HG03521 (cell line): ENCODE results near the gene TLE4.
A peak's percentile ranks its signal among the peaks of the same experiment; 100 is the strongest.

Source experiments
- ATAC-seq: cut with Tn5 transposase; IDR thresholded peaks from one replicate; pipeline ENCODE4 v1.9.1; 2021; ENCODE audit warnings: mild to moderate bottlenecking, moderate library complexity; ENCODE audit not compliant: unreplicated experiment

Gene TLE4

DNA sequence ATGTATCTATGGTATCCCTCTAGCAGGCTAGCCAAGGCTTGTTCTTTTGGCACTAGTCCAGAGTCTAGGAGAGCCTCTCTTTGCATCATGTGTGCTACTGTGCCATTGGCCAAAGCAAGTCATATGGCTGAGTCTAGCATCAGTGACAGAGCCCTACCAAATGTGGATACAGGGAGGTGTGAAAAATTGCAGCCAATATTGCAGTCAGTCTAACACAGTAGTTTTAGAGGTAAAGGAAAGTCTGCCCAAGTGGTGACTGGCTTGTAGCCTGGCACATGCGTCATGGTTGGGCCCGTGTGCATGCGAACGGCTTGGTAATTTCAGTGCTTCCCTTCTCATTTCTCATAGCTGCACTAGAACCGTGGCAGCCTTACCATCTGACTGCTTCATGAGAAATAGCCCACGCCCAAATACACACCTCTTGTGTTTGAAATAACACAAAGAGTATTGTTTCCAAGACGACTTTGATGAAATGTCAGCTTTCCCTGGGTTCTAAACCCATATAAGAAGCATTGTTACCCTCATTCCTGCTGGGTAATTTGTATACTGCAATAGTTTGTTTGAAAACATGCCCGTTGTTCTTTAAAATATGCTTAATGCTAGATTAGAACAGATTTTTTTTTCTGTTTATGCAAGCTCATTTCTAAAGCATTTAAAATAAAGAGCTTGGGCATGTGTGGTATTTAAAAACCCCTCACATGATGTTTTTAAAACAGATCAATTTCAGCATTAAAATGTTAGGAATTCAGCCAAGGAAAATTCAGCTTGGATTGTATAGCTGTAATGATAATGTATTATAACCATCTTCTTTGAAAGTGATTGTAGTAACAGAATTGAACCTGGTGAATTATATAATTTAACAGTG, 113.2 kb downstream of the TLE4 start:
- ATAC-seq = no peak

DNA sequence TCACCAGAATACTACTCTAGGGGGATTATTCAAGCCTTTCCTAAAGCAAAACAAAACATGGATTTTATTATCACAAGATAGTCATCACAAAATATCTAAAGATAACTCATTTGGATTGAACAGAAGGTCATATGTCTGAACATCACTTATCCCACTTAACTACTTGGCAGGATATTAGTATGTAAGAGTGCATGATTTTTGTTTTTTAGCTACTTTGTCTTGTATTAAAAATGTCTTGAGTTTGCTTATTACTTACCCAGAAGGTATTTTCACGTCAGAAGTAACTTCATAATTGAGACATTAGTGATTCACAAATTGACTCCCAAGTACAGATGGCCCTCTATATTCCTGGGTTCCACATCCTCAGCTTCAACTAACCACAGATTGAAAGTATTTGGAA, 113.8 kb downstream of the TLE4 start:
- no peak for ATAC-seq

DNA sequence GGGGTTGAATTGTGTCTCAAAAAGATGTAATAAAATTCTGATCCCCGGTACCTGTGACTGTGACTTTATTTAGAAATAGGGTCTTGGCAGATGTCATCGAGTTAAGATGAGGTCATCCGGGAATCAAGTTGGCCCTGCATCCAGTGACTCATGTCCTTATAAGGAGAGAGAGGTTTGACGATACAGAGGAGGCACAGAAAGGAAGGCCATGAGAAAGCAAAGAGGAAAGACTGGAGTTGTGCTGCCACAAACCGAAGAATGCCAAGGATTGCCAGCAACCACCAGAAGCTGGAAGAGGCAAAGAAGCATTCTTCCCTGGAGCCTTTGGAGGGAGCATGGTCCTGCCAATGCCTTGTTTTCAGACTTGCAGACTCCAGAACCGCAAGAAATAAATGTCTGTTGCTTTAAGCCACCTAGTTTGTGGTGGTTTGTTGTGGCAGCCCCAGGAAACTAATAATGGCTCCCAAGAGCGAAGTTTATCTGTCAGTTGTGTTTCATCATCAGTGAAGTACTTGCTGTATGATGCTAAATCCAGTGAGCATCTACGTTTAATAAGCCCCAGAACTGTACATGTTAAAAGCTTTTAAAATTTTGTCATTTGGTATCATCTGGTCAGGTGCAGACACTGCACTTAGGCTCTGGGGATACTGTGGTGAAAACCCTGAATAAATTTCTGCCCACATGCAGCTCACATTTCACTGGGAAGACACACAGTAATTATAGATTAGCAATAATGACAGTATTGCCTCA, 114.8 kb downstream of the TLE4 start:
- ATAC-seq = no peak

DNA sequence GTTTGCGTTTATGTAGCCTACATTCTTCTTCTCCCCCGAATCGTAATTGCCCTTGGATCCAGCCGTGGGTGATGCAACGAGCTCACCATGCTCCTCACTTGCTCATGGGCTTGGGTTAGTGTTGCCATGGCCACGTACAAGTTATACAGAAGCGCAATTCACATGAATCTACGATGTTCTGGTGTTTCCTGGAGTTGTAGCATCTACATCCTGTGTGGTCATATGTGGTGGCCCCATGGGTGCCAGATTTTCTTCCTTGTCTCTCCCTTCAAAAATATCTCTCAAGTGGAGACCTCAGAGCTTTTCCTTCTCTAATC, 115.3 kb downstream of the TLE4 start:
- no peak for ATAC-seq

DNA sequence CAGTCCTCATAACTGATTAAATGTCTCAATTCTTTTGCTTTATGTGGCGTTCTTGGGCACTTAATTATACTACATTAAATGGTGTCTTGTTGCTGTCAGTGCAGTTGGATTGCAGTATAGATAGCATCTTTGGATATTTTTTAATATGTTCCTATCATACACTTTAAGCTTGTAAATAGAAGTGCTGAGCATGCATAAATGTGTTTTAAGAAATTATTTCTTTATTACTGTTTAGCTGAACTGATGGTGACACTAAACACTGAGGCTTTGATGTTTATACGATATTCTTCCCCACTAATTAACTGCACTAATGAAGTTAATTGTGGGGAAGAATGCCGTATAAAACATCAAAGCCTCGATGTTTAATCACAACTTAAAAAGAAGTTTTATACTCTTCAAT, 116.6 kb downstream of the TLE4 start:
- no peak for ATAC-seq

DNA sequence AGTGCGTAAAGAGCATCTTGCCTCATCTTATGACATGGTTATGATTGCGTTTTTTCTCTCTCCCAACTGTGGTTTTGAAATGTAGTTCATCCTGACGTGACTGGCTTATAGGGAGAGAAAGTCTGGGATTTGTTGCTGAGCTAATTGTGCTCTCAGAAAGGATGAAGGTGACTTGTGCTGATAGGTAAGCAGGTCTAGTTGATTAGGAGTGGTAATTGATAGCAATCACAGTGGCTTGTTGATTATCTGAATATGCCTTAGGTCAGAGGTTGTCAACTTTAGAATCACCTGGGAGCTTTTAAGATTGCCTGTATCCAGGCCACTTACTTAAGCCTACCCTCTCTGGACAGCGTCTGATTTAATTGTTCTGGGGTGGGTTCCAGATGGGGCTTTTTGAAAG, 117.8 kb downstream of the TLE4 start:
- no peak for ATAC-seq

DNA sequence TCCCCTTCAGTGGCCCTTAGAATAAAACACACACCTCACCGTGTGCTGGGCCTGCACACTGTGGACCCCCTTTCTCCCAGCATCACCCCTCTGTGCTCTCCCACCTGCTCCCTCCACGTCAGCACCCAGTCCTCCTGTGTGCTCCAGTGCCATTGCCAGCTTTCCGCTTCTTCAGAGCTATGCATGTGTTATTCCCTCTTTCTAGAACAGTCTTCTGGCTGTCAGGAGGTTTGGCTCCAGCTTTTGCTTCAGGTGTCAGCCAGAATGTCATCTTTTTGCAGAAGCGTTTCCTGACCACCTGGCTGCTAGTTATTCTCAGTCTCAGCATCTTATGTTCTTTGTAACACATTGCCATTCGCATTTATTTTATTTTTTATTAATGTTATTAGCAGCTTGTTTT, 119.7 kb downstream of the TLE4 start:
- no peak for ATAC-seq

DNA sequence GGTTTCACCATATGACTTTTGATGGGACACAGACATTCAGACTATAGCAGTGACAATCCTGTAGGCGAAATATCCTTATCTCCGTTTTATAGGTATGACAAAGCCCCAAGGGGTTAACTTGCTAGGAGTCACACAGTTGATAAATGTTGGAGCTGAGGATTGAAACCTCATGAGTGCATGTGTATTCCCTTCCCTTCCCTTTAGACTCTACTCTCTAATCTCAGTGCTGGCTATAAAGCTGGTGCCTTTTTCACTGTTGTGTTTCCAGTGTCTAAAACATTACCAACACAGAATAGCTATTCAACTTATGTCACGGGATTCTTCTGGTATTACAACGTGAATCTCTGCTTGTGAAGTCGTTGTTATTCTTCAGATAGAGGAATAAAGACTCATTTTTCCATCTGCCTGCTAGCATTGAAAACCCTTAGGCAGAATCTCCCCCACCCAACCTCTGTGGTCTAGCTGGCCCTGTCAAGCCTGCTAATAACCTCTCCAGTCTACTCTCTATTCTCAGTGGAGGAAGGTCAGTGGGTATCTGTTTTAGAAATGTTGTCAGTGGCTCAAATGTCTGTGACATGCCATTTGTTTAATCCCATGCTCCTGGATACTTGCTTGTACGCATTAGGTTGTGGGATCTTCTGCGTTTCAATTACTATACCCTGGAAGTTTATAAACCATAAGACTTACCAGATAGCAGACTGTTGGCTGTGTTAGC, 121.2 kb downstream of the TLE4 start:
- no peak for ATAC-seq

DNA sequence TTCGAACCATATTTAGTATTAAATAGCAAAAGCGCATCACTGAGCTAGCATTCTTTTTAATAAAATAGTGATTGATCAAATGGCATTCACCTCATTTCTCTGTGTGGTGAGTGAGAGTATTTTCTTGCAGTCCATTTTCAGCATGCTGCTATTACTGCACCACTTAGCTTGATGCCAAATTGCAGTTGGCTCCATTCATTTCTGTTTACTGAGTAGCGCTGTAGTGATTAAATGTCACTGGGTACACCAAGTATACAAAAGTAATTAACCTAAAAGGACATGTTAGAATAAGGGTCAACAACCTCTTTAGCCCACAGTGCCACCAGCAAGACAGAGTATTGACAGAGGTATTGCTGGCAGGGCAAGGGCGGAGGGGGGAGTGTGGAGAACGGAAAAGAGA, 122.0 kb downstream of the TLE4 start:
- ATAC-seq = no peak

DNA sequence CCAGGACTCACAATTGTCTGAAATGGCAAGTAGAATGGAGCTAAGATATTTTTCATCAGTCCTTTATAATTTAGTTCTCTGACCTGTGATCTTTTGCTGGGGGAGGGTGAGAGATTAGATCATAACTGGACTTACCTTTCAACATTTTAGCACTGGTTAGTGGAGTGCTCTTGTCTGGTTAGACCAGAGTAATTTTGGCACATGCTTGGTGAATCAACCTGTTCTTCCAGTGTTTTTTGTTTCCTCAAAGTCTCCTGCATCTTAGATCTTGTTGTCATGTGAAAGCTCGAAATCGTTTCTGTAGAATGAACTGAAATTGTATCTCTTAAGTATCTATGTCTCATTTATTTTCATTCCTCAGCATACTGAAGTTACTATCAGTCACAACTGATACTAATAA, 122.4 kb downstream of the TLE4 start:
- no peak for ATAC-seq

DNA sequence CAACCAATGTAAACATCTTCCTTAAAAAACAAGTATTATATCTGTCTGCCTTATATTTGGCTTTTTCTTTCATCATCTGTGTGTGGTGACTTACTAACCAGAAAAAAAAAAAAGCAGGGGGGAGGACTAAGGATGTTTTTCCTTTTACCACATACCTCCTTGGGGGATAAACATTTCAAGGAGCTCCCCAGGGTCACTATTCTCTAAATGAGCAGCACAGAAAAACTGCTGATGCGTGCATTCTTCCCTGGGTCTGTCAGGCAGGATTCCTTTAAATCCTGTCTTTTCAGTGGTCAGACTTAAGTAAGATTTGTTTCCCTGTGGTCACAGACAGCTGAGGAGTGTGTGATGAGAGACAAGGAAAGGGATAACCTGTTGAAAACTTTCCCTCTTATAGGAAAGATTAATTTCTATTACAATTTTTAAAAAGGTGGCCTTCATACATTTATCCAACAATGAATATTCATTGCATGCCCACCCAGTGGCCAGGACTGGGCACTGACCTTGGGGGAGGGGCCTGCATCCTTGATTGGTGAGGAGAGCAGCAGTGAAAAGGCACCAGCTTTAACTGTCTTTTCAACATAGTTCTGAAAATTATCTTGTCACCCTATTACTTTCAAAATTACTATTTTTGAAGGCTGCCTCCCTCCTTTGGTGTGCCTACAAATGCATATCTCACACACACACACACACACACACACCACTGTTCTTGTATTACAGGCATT, 123.1 kb downstream of the TLE4 start:
- no peak for ATAC-seq

DNA sequence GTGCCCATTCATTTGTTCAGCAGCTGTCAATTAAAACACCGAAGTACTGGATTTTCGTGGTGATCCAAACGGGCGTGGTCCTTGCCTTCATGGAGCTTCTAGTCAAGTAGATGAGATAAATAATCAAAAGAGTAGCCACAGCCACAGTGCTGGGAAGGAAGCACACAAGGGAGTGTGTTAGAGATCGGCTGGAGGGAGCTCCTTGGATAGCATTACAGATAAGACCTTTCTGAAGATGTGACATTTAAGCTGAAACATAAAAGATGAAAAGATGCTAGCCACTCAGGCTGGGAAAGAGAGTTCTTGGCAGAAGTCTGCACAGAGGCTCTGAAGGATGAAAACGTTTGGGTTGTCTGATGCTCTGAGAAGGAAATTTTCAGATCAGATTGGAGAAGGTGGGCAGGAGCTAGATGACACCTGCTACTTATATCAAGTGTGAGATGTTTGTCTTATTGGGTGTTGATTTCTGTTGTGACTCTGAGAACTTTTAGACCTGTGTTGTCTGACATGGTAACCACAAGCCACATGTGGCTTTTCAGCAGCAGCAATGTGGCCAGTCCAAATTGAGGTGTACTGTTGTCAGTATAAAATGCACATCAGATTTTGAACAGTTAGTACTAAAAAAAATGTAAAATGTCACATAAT, 123.9 kb downstream of the TLE4 start:
- ATAC-seq = peak; percentile 69

DNA sequence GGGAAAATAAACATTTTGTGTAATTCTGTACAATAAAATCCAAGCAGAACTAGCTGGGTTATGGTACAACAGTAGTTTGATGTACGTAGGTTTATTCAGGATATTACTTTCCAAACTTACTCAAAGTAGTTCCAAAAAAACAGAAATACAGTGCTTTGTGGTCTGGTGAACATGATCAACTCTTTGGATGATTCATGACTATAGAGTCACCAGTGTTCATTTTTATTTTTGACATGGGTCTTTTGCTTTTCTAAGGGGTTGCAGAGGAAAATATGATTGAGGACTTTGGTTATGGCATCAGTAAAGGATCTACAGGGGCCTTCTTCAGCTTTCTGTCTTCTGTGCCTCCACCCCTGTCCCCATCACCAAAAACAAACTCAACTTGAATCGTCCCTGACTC, 127.2 kb downstream of the TLE4 start:
- no peak for ATAC-seq

DNA sequence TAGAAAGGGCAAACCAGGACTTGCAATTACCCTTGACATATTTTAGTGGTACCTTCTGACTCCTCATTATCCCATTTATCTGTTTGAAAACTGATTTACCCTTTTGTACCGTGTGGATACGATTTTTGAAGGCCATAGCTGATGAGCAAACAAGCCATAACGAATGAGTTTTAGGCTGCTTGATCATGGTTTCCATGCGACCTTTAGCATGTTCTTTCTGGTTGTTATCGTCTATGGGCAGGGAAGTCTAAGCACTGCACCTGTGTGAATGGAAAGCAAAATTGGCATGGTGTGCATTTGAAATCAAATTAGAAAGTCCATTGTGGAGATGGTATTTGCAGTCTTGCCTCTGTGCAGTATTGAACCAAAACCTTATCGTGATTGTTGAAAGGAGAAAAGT, 127.7 kb downstream of the TLE4 start:
- ATAC-seq = no peak

DNA sequence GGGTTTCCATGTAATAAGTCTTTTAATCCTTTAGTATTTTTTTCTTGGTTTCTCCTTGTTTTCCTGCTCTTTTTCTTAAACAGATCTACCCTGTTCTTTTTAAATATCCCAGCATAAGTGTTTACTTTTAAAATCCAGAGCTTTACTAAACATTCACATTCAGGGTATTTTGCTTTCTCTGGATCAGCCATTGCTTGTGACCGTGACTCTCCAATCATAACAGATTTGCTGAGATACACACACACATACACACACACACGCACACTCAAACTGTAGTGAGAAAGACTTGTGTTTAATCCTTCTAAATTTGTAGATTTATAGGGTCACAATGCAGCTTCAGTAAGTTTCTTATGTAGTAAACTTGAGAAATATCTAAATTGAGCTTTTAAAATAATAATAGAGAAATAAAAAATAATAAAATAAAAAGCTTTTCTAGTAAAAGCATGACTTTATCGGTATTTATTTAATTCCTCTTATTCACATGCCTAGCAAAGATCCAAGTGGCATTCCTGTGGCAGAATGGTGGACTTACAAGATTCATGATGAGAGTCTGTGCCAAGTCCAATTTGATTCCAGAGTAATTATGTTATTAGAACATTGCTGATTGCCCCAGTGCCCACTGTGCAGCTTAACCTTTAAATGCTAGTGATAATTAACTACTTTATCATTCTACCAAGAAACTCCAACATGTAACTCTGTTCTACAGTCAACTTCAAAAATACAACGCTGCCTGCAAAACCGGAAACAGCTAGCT, 129.0 kb downstream of the TLE4 start:
- ATAC-seq = no peak

DNA sequence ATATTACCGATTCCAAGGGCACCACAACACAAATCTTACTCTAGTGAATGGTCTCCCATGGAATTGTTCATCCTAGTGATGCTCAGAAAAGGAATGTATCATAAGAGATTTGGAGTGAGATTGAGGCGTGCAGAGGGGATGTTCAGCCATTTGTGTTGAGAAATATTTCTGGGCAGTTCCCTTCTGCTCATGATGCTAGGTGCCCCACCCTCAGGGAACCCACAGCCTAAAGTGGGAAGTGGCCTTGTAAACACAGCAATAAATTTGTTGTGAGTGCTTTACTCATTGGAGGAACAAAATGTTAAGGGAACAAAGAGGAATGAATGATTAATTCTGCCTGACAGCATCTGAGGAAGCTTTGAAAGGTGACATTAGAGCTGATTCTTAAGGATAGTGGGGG, 129.9 kb downstream of the TLE4 start:
- ATAC-seq = no peak

DNA sequence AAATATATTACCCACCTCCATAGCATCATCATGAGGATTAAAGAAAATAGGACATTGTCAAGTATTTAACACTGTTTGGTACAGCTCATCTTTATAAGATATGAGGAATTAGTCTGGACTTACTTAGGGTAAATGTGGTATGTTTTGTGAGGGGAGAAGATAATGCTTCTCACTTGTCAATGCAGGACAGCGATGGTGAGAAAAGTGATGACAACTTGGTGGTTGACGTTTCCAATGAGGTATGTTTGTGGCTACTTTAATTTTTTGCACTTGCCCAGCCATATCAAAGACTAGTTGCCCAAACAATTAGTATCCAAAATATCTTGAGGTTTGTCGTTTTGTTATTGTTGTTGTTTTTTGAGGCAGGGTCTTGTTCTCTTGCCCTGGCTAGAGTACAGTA, 133.9 kb downstream of the TLE4 start:
- ATAC-seq = no peak

DNA sequence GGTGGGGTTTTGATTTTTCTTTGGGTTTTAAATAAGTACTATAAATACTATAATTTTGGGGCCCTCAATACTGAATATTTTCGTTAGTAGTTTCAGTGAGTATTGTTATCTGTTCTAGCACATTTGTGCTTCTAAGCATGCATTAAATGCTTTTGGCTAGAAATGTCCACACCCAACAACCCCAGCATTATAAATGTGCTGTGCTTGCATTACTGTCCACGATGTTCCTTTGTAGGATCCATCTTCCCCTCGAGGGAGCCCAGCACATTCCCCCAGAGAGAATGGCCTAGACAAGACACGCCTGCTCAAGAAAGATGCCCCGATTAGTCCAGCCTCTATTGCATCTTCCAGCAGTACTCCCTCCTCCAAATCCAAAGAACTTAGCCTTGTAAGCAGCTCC, 134.7 kb downstream of the TLE4 start:
- no peak for ATAC-seq

DNA sequence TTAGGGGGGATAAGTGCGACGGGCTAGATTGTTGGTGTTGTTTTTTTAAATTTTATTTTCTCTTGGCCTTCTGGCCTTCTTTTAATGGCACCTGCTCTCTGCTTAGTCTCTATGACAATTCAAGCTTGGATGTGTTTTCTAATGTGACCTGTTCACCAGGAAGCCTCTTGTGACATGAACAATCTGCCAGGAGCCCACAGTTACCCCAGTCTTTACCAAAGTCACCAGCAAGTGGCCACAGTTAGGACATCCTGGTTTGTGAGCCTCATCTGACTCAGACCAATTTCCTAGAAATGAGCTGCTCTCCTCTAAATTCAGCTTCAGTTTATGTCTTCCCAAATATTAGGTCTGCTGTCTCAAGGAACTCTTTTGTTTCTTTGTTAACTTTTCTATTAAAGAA, 135.8 kb downstream of the TLE4 start:
- no peak for ATAC-seq

DNA sequence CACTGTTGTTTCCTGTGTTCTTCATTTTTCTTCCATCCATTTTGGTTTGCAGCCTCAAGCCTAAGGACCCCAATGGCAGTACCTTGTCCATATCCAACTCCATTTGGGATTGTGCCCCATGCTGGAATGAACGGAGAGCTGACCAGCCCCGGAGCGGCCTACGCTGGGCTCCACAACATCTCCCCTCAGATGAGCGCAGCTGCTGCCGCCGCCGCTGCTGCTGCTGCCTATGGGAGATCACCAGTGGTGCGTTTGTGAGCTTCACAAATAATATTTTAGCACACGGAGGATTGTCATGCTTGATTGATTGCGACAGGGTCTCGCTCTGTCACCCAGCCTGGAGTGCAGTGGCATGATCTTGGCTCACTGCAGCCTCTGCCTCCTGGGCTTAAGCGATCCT, 136.8 kb downstream of the TLE4 start:
- no peak for ATAC-seq
